HG03108 (cell line): Measurements from ENCODE around the gene APP.

Experiments used
- ATAC-seq: cut with Tn5 transposase; IDR thresholded peaks from one replicate; pipeline ENCODE4 v1.9.1; 2021; ENCODE audit warnings: moderate library complexity; ENCODE audit not compliant: unreplicated experiment

The APP gene

DNA sequence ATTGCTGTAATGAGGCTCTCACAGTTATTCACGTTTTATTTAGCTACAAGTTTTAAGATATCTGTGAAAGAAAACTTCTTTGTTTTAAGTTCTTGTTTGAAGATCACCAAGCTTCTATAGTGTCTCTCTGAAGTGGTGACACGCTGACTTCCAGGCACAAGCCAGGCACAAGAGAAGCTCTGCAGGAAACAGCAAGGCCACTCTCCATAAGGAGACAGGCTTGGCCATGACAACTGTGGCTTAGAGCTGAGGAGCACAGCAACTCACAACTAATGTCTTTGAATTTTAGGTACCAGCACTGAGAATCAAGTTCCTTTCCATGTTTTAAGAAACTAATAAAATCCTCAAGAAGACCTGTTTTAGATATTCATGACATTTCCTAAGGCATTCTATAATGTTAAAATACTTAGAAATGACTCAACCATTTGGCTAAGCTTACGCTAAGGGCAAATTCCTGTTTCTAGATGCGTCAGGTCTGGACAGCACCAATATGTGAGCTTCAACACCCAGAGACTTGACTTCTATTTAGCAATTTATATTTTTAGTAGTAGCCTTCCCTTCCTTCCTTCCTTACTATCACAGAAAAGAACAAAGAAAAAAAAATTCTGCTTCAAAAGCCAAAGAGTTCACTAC is 40.2 kb downstream of the APP start:
- no peak for ATAC-seq

DNA sequence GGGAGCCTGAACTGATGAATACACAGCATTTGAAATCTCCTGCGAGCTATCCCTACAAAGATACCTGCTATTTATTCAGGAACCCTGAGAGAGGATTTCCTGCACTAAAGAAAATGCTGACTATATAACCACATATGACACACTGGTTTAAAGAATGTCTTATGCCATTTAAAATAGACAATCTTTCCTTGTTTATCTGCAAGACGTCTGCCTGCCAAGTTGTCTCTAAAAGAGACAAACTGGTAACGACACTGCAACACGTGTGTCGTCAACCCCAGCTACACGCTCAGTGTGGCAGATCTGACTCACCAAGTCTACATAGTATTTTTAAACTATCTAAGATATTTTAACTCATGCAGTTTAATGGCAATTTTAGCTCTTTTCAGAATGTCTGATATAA is 42.7 kb downstream of the APP start:
- ATAC-seq = no peak

DNA sequence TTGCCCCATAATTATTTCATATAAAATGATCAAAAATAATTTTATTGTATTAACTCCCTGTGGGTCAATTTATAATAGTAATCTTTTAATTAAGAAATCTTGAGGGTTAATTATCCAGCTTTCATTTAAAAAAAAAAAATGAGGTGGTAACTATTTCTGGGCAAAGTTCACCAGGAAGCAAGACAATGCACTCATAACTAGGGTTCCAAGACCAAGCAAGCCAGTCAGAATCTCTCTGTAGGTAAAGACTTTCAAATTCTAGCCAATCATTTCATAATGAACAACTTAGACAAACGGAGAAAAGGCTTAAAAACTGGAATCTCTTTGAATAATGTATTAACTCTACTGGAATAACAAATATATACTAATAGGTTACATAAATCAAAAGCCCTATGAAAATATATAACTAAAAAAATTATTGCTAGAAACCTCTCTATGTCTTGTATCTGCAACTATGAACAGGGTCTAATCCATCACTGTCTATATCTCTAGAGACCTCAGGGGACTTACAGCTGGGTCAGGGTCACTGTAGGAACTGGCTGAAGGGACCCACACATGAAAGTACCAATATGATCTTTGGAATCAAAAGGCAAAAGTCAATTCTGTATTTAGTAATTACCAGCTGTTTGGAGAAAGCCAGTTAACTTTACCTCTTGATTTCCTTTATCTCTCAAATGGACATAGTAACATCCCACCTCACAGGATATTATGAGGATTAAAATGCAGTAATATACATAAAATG is 43.3 kb downstream of the APP start:
- no peak for ATAC-seq

DNA sequence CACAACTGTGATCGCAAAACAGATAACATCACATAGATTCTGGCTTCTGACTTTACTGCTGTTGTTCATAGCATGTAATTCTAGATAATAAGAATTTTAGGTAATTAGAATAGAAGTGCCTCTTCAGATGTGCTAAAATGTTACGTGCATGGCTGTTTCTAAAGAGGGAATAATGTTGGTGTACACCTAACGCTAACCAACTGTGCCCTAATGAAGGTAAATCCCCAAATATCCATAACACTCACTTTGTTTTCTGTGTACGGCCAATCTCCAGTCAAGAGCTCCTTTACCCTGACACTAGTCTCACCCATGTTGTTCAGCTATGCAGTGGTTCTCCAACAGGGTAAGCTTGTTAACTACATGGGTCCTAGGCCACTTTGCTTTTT is 44.4 kb downstream of the APP start:
- ATAC-seq = no peak

DNA sequence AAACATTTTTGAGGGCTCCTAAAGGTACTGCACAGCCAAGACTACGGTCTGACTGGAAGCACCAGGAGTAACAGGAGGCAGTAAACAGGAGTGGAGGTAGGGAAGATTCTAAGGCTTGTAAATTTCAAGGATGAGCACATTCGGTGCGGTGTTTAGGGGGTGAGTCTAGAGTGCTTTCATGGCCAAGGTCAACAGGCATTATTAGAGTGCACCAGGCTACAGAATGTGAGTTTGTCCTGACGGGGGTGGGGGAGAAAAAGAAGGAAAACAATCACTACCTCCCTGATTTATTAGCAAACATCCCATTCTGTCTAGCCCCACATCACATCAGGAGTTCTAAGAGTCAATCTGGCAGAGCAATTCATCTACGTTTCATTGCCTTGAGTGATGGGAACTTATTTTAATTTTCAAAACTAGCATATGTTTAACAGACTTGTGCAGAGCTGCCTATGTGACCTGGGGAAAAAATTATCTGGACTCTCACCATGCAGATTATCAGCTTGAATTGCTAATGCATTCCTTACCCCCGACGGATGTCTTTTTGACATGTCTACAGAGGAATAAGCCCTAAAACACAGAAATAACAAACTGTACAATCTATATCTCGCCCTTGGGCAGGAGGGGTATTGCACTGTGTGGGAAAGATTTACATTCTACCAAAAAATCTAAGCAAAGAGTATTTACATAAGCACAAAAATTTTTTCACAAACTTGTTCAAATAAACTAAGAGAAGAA is 45.0 kb downstream of the APP start:
- no peak for ATAC-seq

DNA sequence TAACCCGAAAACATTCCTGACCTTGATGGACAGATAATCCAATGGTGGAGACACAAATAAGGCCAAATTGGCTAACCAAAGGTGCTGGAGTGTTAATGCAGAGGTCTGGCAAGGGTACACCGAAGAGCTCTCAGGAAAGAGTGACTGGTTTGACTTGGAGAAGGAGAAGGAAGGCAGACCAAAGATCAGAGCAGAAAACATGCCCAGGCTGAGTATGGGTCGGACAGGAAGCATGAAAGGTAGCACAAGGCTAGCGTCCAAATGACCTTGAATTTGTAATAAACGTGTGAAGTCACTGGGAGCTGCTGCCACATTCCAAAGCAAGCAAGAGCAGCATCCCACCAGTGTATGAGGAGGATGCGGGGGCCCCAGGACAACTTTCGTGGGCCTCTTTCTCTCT is 45.7 kb downstream of the APP start:
- ATAC-seq = no peak

DNA sequence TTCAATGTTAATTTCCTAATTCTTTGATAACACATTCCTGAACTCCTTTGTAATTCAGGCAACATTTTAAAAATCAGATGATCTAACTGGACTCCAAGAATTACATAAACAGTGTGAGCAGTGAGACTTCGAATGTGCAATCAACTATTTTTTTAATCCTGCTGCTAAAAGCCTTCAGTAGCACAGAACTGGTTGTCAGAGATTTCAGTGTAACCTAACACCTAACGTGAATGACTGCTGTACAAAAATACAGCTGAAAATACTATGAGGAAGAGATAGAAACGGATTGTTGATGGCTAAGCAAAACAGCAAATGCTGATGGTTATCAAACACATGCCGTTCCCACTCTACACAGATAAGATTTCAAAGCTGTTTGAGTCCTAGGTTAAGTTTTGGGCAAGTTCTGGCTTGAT is 46.1 kb downstream of the APP start:
- no peak for ATAC-seq

DNA sequence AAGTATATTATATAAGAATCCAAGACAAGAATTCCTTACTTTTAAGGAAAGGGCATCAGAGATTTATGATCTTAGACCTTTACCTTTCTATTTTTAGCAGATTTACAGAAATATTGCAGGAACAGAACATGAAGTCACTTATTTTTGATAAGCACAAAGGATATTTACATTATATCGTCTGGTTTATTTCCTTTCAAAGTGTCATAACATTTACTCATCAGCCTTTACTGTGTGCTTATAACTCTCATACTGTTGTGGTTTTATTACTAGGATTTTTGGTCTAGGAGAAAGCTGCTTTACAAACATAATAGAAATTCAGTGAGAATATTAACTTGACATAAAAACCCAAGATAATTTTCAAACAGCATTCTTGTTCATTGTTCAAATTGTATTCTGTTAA is 47.6 kb downstream of the APP start:
- ATAC-seq = no peak

DNA sequence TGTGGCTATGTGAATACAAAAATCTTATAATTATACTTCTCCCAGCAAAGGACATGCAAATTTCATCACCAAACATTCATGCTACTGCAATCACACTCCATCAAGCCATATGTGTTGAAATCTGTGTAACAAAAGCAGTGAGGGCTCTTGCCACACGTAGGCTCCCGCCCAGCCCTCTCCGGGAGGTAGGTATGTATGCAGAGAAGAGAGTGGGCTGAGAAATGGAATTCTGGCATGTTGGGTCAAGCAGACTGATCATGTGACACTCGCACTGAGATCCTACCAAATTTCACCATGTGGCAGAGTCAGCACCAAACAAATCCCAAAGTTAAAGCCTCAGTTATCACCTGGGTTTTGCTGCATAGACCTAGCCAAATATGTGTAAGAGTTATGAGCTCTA is 49.7 kb downstream of the APP start:
- ATAC-seq = no peak

DNA sequence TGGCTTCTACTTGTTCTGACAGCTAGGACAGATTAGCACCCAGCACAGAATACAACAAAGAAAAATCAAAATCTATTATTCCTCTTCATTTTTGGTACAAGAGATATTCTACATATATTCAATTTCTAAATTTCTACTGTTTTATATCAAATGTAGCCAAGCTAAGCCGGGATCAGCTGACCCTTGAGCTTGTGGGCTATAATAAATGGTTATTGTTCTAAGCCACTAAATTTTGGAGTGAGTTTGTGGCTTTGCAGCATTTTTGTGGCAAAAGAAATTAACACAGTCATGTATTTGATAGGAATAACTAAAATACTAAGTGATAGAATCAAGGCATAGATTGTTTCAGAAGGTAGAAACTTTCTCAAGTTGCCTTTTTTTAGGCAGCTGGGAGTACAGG is 50.7 kb downstream of the APP start:
- ATAC-seq = no peak

DNA sequence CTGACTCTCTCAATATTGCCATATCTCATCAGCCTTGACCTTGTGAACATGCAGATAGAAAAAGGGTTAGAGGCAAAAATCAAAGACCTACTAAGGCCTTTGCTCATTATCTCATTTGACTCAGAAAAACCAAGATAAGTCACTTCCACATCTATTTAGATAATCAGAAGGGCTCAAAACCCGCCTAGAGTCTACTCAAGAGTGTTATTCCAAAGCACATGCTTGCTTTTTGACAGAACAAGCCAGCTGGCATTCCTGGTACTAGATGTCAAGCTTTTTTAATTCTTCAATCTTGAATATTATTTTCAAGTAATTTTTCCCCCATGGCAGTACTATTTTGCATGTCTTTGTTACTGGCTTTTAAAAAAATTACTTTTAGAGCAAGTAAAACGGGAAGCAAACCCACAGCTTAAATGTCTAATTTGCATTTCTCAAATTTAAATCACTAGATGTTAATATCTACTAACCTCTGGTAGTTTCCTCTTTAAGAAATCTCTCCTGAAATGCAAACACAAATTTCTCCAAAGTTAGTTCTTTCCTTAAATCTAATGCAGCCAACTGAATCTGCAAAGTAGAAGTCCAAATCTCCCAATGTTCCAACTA is 51.5 kb downstream of the APP start:
- no peak for ATAC-seq

DNA sequence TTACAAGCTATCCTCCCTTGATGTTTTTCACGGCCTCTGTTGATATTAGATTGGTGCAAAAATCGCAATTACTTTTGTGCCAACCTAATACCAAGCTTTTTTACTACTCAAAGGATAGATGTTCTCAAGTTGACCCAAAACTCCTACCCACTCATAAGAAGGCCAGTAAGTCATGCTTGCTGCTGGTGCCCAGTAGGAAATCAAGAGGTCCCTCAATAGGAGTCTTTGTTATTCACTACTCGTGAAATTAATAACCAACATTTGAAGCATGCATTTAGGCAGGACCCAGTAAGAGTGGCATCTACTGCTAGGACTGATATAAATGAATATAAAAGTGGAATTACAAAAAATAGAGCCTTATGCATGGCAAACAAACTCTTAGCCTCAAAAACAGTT is 52.6 kb downstream of the APP start:
- no peak for ATAC-seq

DNA sequence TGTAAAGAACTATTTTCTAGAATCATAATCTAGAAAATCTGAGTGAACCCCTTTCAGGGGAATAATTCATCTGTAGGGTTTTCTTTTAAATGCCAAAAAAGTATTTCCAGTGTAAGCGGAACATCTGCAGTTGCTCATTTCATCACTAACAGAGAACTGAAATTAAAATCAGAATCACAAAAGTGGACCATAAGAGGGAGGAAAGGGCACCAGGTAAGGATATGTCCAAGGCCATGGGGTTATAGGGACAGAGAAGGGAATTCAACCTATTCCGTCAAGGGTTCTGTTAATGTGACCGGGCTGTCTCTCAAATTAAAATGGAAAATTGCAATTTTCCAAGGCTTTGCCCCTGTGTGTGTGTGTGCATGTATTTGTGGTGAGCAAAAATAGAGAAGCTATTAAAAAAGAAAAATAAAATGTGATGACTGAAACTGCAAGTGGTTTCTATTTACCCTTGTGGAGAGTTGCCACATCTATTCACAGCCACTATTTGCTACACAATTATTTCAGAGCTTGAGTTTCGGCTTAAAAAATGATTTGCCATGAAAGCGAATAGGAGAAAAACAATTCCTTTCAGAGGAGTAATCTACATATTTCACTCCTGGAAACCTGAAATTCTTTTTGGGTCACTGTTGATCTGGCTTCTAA is 53.1 kb downstream of the APP start:
- ATAC-seq = no peak

DNA sequence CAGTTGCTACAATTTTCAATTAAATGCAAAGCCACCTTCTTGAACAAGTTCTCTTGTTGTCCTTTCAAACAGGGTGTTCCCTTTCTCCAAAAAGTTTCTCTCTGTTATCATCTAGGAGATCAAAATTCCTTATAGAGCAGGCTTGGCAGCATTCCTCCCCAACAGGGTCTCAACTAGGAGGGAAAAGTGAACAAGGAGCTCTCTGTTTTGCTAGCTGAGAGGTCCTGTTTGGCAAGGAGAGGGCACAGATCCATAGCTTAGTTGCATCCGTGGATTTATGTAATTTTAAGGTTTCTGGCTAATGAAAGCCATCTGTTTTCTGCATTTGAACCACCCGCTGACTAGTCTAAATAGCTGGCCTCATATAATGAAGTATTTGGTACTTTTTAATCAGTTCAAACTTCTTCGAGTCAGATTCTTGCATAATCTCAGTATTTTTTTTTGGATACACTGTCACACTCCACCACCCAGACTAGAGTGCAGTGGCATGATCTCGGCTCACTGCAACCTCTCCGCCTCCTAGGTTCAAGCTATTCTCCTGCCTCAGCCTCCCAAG is 54.0 kb downstream of the APP start:
- no peak for ATAC-seq

DNA sequence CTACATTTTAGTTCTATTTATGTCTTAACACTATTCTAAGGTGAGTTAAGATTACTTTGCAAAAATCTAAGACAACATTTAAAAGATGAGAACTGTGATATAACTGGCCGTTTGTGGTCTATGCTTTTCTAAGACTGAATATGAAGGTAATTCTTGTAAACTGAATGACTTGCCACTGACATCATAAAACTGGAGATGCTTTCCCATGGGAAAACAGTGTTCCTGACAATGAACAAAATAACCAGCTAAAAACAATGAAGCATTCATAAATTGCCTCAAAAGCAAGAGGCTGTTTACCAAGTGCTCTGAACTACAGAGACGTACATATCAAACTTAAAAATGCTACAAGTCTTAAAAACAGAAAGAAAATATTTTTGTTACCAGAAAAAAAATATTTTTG is 54.7 kb downstream of the APP start:
- no peak for ATAC-seq

DNA sequence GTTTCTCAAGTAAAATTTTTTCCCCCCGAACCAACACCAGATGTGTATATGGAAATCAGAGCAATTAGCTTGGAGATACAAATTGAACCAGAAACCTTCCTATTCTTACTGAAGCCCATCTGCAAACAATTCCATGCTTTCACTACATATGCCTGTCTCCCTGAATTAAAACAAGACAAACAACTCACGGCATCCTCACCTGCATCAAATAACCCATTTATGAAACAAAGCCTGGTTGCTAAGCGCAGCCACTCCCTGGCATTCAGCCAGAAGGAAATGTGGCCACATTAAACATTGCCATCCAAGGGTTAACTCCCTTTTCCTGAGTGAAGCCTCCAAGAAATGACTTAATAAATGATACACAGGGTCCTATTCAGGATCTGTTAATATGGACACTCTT is 55.3 kb downstream of the APP start:
- no peak for ATAC-seq

DNA sequence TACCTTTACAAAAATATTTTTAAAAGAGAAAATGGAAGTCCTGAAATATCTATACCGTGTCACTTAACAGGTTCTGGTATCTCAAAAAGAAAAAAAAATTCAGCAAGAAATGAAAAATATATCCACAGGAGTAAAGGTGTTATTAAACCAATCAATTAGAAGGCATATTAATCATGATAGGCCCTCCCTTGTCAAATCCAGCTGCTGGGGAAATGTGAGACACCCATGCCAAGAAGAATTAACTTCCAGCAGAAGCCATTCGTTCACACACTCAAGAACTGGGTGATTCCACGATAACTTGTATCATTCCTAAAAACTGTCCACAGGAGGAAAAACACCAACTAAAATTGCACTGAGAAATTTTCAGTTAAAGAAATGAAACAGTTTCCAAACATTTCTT is 57.6 kb downstream of the APP start:
- ATAC-seq = no peak

DNA sequence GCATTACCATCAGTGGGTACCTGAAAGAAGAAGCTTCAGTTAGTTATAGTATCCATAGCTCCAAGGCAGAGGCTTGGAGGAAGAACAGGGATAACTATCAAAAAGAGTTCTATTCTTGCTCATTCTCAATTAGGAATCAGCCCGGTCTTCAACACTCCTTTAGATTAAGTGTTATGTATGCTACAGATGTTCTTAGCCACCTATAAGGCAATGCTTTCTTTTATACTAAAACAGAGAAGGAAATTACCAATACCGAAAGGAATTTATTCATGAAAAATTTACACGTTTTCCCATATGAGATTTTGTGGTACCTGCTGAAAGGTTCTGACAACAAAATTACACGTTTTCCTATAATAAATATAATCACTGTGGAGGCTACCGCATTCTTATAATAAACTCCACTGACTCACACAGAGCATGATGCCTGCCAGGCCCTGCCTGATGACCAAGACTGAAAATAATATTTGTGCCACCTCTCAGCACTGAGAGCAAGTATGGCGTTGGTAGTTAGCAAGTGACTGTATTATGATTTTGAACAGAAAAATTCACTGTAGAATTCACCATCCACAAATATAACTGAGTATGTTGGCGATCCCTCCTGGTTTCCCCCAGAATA is 58.3 kb downstream of the APP start:
- ATAC-seq = no peak

DNA sequence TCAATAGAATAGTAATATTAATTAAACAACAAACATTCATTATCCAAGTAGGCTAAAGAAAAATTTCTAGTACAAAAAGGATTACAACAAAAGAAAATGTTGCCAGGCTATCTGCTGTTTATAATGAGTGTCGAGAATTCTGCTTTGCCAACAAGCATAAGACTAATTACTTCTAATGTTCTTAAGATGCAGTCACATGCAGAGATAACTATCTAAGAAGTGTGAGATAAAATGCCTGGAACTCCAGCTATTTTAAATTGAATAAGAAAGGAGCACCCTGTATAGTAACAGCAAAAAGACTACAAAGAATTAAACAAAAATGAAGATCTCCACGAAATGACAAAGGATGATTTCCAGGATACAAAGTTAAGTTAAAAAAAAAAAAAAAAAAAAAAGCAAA is 59.9 kb downstream of the APP start:
- ATAC-seq = no peak

DNA sequence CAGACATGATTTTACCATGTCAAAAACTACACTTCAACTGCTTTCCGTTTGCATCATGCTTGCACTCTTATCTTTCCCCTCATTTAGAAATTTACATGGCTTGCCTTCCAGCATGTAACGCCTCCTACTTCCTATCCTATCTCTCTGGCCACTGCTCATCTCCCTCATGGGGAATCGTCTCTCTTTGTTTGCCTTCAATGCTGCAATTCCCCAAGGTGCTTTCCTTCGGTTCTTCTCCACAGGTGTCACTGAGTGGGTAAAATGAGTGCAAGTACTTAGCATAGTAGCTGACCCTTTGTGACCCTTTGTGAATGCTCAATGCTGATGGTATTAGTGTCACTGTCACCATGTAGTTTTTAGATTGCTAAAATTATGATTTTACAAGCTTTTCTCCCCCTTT is 63.1 kb downstream of the APP start:
- no peak for ATAC-seq

DNA sequence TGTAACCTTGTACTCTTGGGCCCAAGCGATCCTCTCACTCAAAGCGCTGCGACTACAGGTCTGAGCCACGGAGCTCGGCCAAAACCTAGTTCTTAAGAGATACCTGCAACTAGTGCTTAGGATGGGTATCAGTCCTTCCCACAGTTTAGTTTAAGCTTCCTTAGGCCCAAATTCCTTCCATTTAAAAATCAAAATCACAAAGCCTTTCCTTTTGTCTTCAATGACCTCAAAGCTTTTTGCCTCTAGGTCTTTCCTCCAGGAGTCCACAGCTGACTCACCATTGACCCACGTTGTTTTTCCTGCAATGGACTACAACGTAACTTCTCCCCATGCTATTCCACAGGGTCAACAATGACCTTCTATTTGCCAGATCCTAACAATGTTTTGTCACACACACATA is 64.0 kb downstream of the APP start:
- ATAC-seq = no peak
